Kidney capillary endothelial cell (primary cell): ENCODE measurements around the gene DCTD.

Source experiments
- DNase-seq: peaks from one replicate; pipeline ENCODE4 v3.0.0-alpha.2; 2018; ENCODE audit warnings: low spot score

Gene DCTD

DNA sequence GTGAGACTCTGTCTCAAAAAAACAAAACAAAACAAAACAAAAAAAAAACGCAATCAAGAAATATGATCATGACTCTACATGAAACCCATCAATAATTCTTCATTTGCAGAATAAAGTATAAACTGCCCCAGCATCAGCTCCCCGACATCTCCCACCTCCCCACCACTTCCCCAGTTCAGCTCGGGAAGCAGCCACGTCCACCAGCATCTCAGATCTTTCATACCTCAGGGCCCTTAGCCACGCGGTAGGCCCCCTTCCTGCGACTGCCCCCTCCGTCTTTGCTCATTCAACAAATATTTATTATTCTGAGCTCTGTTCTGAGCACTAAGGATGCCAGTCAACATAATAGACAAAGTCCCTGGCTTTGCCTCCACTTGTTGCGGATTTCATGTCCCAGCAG, 45.6 kb downstream of the DCTD start:
- DNase-seq: no peak

GRCh38 chr4:182869697-182870096, 47.5 kb downstream of the DCTD start:
- no peak for DNase-seq

DNA sequence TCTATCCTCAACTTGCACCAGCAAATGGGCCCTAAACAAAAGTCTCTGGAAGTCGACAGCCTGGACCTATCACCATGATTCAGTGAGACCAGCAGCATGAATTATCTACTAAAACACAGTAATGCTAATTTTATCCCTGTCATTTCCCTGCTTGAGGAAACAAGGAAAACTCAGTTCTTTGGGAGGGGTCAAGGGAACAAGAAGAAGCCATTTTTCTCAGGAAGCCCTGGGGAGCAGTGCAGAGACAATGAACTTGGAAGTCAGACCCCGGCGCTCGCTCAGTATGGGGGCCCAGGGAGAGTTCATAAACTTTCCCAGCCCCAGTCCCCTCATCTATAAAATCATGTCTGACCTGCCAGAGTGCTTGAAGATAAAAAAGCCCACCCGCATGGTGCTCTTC, 50.4 kb downstream of the DCTD start:
- no peak for DNase-seq

- no peak for DNase-seq
These were observed 53.7 kb downstream of the DCTD start for GRCh38 chr4:182863501-182863900.

DNA sequence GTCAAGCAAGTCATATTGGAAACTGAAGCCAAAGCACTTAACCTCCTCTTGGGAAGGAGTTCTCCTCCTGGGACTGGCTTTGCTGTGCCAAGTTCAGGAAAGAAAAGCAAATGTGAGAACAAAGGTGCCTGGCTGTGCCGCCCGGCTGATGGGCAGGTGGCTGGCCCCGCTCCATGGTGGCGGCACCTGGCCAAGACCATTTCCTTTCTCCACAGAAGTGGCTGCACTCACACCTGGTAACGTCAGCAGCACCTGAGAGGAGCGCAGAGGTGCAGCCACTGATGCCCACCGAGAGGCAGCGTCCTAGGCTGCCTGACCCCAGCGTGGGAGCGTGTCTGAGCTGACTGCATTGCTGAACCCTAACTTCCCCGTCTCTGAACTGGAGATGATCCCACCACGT, 54.3 kb downstream of the DCTD start:
- DNase-seq: no peak

DNA sequence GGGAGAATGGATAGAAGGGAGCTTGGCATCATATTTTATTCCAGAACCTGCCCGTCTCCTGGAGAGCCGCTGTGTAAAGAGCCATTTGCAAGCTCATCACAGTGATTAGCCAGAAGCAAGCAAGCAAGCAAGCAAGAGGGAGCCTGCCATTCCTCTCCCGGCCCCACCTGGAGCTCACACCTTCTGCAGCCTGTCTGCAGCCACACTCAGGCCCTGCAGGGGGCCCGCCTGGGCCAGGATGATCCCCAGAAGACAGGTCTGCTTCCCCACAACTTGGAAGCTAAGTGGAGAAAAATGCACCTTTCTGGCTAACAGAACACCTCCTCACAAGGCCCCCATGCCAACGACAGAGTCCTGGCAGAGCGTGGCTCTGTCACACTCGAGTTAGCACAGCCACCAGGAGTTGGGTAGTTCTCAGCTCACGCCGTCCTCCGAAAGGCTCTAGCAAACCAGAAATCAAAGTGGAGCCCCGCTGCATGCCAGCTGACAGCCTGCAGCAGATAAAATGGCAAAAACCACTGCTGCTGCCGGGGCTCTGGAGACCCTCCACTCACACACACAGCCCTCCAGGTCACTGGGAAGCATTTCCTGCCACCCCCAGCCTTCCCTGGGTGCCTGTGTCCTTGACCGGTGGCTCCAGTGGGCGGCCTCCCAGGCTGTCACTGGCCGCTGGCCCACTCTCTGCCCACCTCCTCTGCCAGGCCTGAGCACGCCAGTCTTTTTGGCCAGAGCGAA, 54.9 kb downstream of the DCTD start:
- DNase-seq: no peak

DNA sequence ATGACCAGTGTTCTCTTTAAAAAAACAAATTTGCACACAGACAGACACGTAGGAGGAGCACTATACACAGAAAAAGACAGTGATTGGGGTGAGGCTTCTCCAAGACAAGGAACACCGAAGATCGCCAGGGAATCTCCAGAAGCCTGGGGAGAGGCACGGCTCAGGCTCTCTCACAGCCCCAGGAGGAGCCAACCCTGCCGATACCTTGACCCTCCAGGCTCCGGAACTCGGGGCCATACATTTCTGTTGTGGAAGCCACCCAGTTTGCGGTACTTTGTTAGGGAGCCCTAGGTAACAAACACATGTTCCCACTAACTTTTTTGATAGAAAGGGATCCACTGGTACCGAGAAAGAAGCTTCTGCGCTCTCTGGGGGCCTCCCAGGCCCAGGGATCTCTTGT, 55.8 kb downstream of the DCTD start:
- DNase-seq: no peak

- no peak for DNase-seq
These were observed 57.5 kb downstream of the DCTD start for GRCh38 chr4:182859730-182860129.

DNA sequence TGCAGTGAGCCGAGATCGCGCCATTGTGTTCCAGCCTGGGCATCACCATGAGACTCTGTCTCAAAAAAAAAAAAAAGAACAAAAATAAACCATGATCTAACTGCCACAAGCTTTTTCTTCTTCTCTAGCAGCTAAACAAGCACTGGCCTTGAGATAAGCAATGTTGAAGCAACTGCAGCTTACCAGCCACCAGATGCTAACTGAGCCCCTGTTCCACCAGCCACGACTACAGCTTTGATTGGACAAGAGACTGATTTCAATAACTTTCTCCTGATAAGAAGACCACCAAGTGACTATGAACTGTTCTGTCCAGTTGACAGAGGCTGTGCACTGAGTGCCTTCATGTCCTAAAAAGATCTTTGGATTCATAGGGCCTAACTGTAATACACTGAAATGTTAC, 58.5 kb downstream of the DCTD start:
- no peak for DNase-seq

DNA sequence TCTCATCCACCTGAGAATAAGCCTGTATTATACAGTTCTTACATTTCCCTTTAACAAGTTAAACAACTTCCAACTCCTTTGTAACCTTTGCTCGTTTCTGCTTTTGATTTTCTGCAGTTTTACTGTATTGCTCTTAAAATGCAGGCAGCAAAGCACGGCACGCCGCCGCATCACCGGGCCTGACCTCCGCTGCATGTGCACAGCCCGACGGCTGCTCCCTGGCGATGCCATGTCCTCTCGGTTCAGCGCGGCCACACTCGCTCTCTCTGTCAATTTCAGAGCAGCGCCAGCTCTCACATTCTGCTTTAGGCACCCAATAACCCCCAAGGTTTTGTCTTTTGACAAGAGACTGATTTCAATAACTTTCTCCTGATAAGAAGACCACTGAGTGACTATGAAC, 60.3 kb downstream of the DCTD start:
- no peak for DNase-seq

GRCh38 chr4:182855877-182856276, 61.3 kb downstream of the DCTD start:
- no peak for DNase-seq

GRCh38 chr4:182855312-182855711, 61.9 kb downstream of the DCTD start:
- DNase-seq: no peak

- no peak for DNase-seq
These were observed 62.7 kb downstream of the DCTD start for GRCh38 chr4:182854466-182854865.

- no peak for DNase-seq
These were observed 63.4 kb downstream of the DCTD start for GRCh38 chr4:182853731-182854330.

DNA sequence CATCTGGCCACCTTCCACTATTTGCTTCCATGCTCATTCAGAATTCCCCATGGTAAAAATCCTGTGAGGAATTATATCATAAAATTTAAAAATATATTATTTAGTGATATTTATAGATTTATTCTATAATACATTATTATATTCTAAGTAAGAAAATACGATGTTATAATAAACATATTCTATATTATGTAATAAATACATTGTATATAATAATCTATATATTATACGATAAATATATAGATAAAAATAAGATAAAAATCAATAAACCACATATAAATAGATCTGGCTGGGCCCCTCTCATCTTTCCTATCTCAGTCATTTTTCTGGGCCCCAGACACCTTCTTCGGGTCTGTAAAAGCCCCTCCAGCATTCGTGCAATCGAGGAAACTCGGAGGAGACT, 68.5 kb downstream of the DCTD start:
- no peak for DNase-seq

DNA sequence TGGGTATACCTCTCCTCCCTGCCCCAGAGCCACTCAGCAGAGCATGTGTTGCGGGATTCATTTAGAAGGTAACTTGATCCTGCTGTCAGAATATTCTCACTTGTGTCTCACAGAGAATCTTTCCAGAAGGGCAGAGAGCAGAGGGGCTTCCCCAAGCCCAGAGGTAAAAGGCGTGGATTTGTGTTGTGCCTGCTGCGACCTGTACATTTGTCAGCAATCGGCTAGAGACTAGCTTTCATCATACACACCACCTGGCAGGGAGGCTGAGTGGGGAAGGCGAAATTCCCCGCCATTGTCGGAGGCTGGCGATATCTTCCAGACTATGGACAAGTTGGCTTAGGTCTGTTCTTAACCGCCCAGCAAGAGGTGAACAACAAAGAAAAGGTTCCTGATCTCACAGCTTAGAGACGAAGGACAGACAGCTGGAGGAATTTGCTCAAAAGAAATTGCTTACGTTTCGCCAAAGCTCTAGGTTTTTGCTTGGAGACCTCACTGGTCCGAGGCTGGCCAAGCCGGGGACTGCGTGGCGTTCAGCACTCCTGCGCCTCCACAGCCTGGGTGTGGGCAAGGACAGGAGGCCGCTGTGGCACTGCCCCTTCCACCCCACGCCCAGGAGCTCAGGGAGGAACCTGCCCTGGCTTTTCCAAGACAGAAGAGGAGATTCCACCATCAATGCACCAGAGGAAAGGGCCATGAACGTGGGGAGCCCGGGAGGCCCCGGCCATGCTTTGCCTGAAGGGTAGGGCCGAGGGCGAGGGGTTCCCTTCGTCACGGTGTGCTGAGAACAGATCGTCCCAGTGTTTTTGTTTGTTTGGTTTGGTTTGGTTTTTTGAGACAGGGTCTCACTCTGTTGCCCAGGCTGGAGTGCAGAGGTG, 69.4 kb downstream of the DCTD start:
- DNase-seq: no peak

- no peak for DNase-seq
These were observed 71.2 kb downstream of the DCTD start for GRCh38 chr4:182846036-182846435.

GRCh38 chr4:182845618-182846017, 71.6 kb downstream of the DCTD start:
- no peak for DNase-seq

DNA sequence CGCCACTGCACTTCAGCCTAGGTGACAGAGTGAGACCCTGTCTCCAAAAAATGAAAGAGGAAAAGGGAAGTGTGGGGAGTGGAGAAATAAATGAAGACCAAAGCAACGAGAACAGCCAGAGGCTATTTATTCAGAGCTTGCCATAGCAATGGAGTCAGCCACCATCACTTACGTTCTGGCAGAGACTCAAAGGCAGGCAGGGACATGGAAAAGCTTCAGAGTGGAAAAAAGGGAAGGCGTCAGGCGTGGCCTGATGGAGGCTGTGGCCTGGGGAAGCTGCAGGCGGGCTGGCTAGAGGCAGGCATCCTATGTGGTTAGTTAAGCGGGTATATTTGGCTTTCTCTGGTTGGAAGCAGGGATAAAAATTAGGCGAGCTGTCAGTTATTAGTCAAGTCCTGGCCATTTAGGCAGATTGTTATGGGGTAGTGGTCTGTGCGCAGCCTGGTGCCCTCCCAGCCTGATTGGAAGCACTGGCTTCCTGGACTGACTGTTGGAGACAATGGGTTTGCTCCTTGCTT, 73.3 kb downstream of the DCTD start:
- no peak for DNase-seq

GRCh38 chr4:182842759-182843390, 74.3 kb downstream of the DCTD start:
- no peak for DNase-seq

DNA sequence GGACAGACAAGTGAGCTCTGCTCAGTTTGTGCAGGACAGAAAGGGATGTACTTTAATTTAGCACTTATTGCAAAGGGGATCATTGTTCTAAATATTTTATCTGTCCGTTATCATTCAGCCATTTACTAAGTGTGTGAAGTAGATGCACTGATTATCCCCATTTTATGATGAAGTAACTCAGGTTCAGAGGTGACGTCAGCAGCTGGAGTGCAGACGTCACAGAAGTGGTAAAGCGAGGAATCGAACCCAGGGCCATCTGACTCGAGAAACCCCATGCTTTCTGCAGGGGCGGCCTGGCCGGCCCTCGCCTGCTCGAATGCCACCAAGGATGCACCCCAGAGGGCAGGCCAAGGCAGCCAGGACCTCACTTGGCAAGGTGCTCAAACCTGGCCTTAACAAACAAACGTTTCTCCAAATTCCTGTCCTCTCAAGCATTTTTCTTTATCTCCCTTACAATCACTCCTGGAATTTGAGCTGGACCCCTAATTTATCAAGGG, 75.0 kb downstream of the DCTD start:
- no peak for DNase-seq

DNA sequence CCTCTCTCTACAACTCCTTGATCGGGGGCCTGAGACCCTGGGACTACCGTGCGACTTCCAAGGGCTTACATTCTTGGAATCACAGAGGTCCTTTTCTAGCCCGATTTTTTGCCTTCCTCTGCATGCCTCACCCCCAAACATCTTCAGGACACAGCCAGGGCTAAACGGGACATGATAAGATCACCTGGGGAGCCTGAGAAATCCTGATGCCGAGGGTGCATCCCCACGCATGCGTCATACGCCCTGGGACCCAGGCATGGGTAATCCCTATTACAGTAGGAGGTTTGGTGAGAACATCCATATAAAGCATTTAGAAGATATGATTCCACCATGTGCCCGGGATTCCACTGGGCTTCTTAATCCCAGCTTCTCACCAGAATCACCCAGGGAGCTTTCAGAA, 77.1 kb downstream of the DCTD start:
- DNase-seq: no peak
